HFF-Myc (cell line): ENCODE data around the gene RRP8.

ENCODE experiments used
- DNase-seq: peaks from one replicate; pipeline ENCODE4 v3.0.0-alpha.2; 2011; ENCODE audit warnings: low read depth; ENCODE audit errors: extremely low read depth
- H3K4me3 ChIP-seq: replicated peaks from 2 replicates; pipeline ENCODE4 v1.5.1; 2011; ENCODE audit warnings: low read depth, mild to moderate bottlenecking, control low read depth, low read length
- CTCF ChIP-seq: IDR thresholded peaks from 2 replicates; pipeline ENCODE4 v1.5.1; 2012; ENCODE audit warnings: mild to moderate bottlenecking, low read depth, low read length, control low read depth; ENCODE audit errors: missing control alignments

The RRP8 gene

GRCh38 chr11:6568191-6568918 lies 35.1 kb downstream of the RRP8 start:
- TF ChIP-seq CTCF = no peak
- H3K4me3 ChIP-seq = no peak overlapping the region
- DNase-seq = peak; percentile 56

- H3K4me3 ChIP-seq = no peak overlapping the region
- DNase-seq = no peak
- TF ChIP-seq CTCF = no peak
Measured at GRCh38 chr11:6567371-6567745, 36.1 kb downstream of the RRP8 start.

GRCh38 chr11:6566704-6567370 lies 36.6 kb downstream of the RRP8 start:
- TF ChIP-seq CTCF = no peak
- DNase-seq = no peak
- H3K4me3 ChIP-seq = no peak overlapping the region

GRCh38 chr11:6565988-6566703 lies 37.3 kb downstream of the RRP8 start:
- H3K4me3 ChIP-seq = no peak overlapping the region
- no peak for DNase-seq
- no peak for TF ChIP-seq CTCF

- no peak for DNase-seq
- TF ChIP-seq CTCF = no peak
- no peak overlapping the region for H3K4me3 ChIP-seq
Measured at GRCh38 chr11:6565325-6565724, 38.1 kb downstream of the RRP8 start.

- TF ChIP-seq CTCF = no peak
- no peak for DNase-seq
Measured at GRCh38 chr11:6563667-6564066, 39.7 kb downstream of the RRP8 start.

More at GRCh38 chr11:6563667-6564066, 39.7 kb downstream of the RRP8 start:
- H3K4me3 ChIP-seq = no peak overlapping the region
